H7 (cell line): ENCODE results near the gene EVC. TPM values are rescaled to one million over a fixed set of nuclear protein-coding genes. Genes with fewer than 3 reads are reported as not detected.

Experiments used
- DNase-seq: peaks from one replicate; pipeline ENCODE4 v3.0.0; 2012
- H3K27me3 ChIP-seq: 2 replicates; pipeline ENCODE4 v1.6.0; 2011; ENCODE audit warnings: mild to moderate bottlenecking, low read length; ENCODE audit not compliant: control insufficient read depth, insufficient read depth
- H3K36me3 ChIP-seq: replicated peaks from 2 replicates; pipeline ENCODE4 v1.5.1; 2011; ENCODE audit warnings: low read length; ENCODE audit not compliant: control insufficient read depth, insufficient read depth
- H3K4me3 ChIP-seq: 2 replicates; pipeline ENCODE4 v1.5.1; 2011; ENCODE audit warnings: low read depth, mild to moderate bottlenecking, control low read depth, low read length, moderate library complexity; ENCODE audit not compliant: insufficient read depth
- total RNA-seq: library from RNA; depleted of rRNA; stranded (reverse); fragments of >200 nt; shearing (Covaris generic); gene quantifications from 2 replicates; pipeline ENCODE4 v1.2.3, GENCODE V29; 2014

Gene EVC
- total RNA-seq, 1 experiment from 2014 or later = 4.5 TPM

DNA sequence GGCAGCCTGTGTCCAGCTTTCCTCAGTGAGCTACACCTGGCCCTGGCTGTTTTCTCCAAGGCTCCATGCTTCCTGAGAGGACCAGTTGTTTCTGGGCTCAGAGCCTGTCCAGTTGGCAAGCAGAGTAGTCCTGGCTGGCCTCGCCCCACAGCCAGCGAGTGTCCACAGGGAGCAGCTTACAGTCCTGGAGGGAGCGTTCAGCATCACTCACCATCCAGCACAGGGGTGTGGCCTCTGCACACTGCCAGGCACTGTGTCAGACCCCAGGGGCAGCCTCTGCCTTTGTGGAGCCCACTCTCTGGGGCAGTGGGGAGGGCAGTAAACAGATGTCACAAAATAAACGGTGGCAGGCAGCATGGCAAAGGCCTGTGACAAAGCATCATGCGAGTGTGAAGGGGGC, 23.9 kb downstream of the EVC start:
- no peaks in the 10 kb centered on the region for H3K27me3 ChIP-seq
- H3K4me3 ChIP-seq = no peak overlapping the region
- H3K36me3 ChIP-seq = peaks cover 2% of the 10 kb centered on the region; the same call in 1 of the 2 replicates
- no peak for DNase-seq

DNA sequence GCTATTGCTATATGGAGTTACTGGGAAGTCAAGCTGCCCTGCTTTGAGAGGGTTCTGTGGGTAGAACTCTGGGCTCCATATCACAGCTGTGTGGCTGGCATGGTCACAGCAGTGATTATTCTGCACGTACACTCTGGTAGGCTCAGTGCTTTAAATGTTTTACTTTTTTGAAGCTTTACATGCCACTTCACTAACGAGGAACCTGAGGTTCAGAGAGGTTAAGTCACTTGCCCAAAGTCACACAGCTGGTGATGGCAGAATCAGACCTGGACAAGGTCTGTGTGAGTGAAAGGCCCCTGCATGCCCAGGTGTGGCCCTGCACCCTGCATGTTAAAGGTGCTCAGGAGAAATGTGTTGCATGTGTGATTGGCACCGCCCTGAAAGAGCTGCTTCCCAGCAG, 24.5 kb downstream of the EVC start:
- no peak for DNase-seq
- no peak overlapping the region for H3K4me3 ChIP-seq
- H3K36me3 ChIP-seq = peaks cover 2% of the 10 kb centered on the region; the same call in 1 of the 2 replicates
- no peaks in the 10 kb centered on the region for H3K27me3 ChIP-seq

DNA sequence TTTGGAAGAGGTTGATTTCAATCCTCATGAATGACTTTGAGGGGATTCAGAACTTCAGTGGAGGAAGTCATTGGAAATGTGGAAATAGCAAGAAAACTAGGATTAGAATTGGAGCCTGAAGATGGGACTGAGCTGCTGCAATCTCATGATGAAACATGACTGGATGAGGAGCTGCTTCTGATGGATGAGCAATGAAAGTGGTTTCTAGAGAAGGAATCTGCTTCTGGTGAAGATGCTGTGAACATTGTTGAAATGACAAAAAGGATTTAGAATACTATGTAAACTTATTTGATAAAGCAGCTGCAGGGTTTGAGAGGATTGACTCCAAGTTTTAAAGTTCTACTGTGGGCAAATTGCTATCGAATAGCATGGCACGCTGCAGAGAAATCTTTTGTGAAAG, 27.1 kb downstream of the EVC start:
- Histone ChIP-seq H3K27me3 (no peaks in the 10 kb centered on the region), H3K36me3 (peaks cover 4% of the 10 kb centered on the region), H3K4me3 (no peak overlapping the region)
- no peak for DNase-seq

DNA sequence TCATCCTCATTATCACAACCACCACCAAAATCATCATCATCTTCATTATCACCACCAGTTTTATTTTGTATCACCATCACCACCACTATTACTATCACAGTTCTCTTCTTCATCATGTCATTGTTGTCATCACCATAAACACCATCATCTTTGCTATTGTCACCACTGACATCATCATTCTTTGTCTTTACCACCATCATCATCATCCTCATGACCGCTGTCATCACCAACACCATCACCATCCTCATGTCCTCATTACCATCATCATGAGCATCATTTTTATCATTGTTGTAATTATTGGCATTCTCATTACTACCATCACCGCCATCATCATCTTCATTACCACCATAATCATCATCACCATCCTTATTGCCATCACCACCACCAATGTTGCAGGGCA, 31.4 kb downstream of the EVC start:
- DNase-seq = no peak
- Histone ChIP-seq H3K36me3 (peaks cover 6% of the 10 kb centered on the region), H3K27me3 (no peaks in the 10 kb centered on the region), H3K4me3 (no peak overlapping the region)

GRCh38 chr4:5742968-5743367, 32.0 kb downstream of the EVC start:
- H3K27me3 ChIP-seq = no peaks in the 10 kb centered on the region
- peaks cover 6% of the 10 kb centered on the region for H3K36me3 ChIP-seq
- no peak for DNase-seq
- H3K4me3 ChIP-seq = no peak overlapping the region

- no peak for DNase-seq
- H3K36me3 ChIP-seq = peaks cover 8% of the 10 kb centered on the region
- no peak overlapping the region for H3K4me3 ChIP-seq
- H3K27me3 ChIP-seq = no peaks in the 10 kb centered on the region
Measured at GRCh38 chr4:5746250-5746649, 35.2 kb downstream of the EVC start.

DNA sequence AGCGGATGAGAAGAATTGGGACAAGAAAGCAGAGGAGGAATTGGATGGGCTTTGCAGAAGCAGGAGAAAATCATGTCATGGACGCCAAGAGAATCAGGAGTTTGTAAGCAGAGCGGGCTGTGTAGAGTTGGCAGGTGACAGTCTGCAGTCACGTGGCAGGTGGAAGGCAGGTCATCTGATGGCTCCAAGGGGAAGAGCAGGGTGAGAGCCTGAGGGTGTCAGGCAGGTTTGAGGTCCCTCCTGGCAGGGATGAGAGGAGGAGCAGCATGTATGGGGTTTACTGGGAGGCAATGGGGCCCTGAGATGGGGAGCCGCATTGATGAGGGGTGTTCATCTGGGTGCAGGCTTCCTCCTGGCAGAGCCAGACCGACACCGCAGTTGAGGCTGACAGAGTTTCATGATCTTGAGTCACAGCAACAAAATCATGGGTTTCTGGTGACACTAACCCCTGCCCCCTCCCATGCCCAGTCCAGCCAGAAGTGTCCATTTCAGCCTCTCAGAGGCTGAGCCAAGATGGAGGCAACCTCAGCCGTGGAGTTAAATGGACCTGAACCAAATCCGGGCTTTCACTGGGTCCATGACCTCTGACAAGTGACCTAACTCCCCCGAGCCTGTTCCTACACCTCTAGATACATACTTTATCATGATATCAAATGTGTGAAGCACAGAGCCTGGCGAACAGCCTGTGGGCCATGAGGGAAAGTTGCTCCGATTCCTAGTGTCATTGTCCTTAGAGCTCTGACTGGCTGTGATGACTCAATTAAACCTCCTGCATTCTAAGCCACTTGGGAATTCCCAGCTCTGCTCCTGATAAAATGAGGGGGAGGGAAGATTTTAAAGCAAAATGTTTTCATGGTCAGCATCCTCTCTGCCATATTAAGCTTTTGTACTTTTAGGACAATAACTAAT, 36.1 kb downstream of the EVC start:
- DNase-seq = no peak
- Histone ChIP-seq H3K4me3 (no peak overlapping the region), H3K36me3 (peaks cover 8% of the 10 kb centered on the region), H3K27me3 (no peaks in the 10 kb centered on the region)

DNA sequence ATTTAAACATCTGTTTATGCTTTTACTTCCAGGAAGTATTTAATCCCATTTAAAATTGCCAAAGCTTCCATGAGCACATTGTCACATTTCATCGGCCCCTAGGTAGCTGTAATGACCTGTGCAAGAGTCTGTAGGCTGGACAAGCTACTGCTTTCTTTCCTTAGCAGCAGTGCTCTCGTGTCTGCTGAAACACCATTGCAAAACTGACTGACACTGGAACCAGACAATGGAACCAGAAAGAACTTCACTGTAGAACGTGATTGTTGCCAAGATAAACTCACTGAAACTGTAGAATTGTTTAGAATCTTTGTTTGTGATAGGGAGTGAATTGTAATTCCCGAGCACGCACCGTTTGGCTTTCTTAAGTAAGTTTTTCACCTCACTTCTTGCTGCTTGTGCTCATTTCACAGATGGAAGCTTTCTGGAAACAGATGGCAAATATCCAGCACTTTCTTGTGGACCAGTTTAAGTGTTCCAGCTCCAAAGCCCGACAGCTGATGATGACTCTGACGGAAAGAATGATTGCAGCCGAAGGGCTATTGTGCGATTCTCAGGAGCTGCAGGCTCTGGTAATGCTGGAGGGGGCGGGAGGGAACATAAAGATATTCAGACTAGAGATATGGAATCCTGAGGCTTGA, 36.9 kb downstream of the EVC start:
- no peaks in the 10 kb centered on the region for H3K27me3 ChIP-seq
- H3K4me3 ChIP-seq = no peak overlapping the region
- peaks cover 7% of the 10 kb centered on the region for H3K36me3 ChIP-seq
- no peak for DNase-seq

DNA sequence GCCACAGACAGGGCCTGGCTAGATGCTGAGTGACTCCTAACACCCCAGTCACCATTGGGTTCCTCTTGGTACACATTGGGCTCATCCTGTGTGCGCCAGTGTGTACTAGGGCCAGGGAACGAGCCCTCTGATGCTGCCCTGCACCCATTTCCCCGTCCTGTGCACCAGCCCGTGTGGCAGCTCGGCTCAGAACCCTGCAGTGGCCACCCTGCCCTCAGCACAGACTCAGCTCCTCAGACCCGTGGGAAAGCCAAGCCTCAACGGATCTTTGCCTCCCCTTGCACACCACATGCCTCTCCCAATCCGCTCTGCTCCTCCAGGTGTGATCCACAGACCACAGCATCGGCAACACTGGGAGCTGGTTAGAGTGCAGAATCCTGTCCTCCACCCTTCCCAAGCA, 38.6 kb downstream of the EVC start:
- Histone ChIP-seq H3K27me3 (no peaks in the 10 kb centered on the region), H3K4me3 (no peak overlapping the region), H3K36me3 (peaks cover 4% of the 10 kb centered on the region)
- peak; percentile 25 for DNase-seq

- H3K27me3 ChIP-seq = no peaks in the 10 kb centered on the region
- H3K36me3 ChIP-seq = peaks cover 5% of the 10 kb centered on the region
- peak; percentile 9 for DNase-seq
- no peak overlapping the region for H3K4me3 ChIP-seq
Measured at GRCh38 chr4:5750052-5750945, 39.3 kb downstream of the EVC start.

DNA sequence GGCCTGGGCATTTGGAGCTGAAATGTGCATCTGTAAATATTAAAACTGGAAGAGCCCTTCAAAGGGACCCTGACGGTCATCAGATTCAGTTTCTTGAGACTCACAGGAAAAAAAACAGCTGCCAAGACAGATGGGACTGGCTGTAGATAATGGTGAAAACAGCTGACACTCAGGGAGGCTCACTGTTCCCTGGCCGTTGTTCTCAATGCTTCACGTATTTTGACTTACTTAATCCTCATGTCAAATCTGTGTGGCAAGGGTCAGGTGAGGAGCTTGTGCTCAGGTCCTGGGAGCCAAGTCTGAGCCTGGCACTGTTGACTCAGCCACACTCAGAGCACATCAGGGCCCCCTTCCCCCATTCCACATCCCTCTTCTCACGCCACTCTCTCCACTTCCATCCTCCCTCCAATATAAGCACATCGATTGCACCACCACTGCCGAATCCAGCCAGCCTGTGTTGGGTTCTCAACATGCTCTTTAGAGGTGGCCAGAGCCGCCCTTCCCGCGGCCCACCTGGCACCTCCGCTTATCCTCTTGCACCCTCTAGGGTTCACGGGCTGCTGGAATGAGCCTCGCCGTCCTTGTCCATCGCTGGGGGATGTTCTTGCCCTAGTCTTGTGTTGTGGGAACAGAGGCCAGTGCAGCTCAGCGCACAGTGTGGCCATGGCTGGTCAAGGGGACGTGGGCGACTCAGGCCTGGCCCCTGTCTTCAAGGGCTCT, 40.1 kb downstream of the EVC start:
- H3K4me3 ChIP-seq = no peak overlapping the region
- H3K36me3 ChIP-seq = peaks cover 5% of the 10 kb centered on the region
- H3K27me3 ChIP-seq = no peaks in the 10 kb centered on the region
- peak; percentile 66 for DNase-seq

DNA sequence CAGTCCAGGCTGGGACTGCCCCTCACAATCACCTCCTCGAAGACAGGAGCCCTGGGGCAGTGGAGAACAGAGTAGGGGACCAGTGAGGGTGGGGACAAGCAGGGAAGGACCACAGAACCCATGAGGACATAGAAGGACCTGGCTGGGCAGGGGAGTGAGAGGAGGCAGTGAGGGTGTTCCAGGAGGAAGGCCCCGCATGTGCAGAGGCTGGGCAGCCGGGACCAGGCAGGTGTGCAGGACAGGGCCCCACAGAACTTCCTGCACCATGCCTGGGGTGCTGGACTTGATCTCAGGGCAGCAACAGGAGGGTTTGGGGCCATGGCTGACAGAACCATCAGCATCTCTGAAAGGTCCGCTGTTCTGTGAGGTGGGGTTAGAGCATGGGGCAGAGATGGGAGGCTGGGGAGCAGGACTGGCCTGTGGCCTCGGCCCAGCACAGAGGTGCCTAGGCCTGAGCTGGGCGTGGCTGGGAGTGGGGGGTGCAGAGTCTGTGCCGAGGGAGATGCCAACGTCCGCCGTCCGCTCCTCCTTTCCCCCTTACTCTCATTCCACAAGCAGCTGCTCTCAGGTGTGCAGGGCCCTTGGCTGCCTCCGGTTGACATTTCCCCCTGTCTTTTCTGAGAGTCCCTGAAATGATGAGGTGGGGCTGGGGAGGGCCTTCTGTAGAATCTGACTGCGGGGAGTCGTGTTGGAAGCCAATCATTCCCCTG, 40.8 kb downstream of the EVC start:
- H3K27me3 ChIP-seq = no peaks in the 10 kb centered on the region
- H3K36me3 ChIP-seq = peaks cover 8% of the 10 kb centered on the region
- H3K4me3 ChIP-seq = no peak overlapping the region
- DNase-seq = no peak

DNA sequence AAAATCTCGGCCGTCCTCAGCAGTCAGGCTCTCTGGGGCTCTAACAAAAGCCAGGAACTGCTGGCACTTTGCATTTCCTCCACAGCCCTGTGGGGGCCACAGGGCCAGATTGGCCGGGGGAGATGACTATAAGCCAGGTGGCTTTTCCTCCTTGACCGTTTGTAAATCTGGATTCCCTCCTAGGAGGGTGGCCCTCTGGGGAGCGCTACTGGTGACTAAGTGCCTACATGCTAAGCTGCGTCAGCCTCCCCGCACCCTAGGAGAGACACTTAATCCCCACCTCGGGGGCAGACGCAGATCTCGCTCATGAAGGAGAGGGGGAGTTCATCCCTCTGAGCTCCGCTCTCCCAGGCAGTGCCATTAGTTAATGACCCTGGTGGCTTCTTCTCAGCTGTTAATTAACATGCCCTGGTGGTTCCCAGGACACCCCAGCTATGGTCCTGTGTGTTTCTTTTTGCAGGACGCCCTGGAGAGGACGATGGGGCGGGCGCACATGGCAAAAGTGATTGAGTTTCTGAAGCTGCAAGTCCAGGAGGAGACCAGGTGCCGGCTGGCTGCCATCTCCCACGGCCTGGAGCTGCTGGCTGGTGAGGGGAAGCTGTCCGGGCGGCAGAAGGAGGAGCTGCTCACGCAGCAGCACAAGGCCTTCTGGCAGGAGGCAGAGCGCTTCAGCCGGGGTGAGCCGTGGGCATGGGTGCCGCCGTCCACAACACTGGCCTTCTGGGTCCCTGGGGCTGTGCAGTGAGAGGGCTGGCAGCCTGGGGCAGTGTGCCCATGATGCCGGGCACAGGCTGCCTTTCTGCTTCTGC, 41.6 kb downstream of the EVC start:
- H3K4me3 ChIP-seq = no peak overlapping the region
- peak; percentile 90 for DNase-seq
- no peaks in the 10 kb centered on the region for H3K27me3 ChIP-seq
- H3K36me3 ChIP-seq = peaks cover 10% of the 10 kb centered on the region
